HG03521 (cell line): ENCODE measurements around the gene PDGFC.
"Not testable (repeated sequence)": the region's sequence is repeated elsewhere in the genome, so short reads cannot be mapped to it uniquely, and the experiment has no call there.

Experiments
- ATAC-seq: cut with Tn5 transposase; IDR thresholded peaks from one replicate; pipeline ENCODE4 v1.9.1; 2021; ENCODE audit warnings: mild to moderate bottlenecking, moderate library complexity; ENCODE audit not compliant: unreplicated experiment

The PDGFC gene

GRCh38 chr4:156952078-156952759, 19.4 kb downstream of the PDGFC start:
- no peak for ATAC-seq

GRCh38 chr4:156950948-156951347, 20.7 kb downstream of the PDGFC start:
- no peak for ATAC-seq

- no peak for ATAC-seq
Observed at GRCh38 chr4:156950090-156950489, 21.5 kb downstream of the PDGFC start.

GRCh38 chr4:156949373-156949814, 22.2 kb downstream of the PDGFC start:
- no peak for ATAC-seq

- no peak for ATAC-seq
Observed at GRCh38 chr4:156948738-156949137, 22.9 kb downstream of the PDGFC start.

- no peak for ATAC-seq
Observed at GRCh38 chr4:156948133-156948532, 23.5 kb downstream of the PDGFC start.

GRCh38 chr4:156946516-156947424, 24.8 kb downstream of the PDGFC start:
- no peak for ATAC-seq

GRCh38 chr4:156945532-156945931, 26.1 kb downstream of the PDGFC start:
- no peak for ATAC-seq

- ATAC-seq: no peak
Observed at GRCh38 chr4:156942991-156943390, 28.6 kb downstream of the PDGFC start.

- no peak for ATAC-seq
Observed at GRCh38 chr4:156941940-156942548, 29.6 kb downstream of the PDGFC start.

- ATAC-seq: no peak
Observed at GRCh38 chr4:156939801-156940200, 31.8 kb downstream of the PDGFC start.

- no peak for ATAC-seq
Observed at GRCh38 chr4:156939139-156939538, 32.5 kb downstream of the PDGFC start.

GRCh38 chr4:156934259-156934635, 37.4 kb downstream of the PDGFC start:
- ATAC-seq: no peak

GRCh38 chr4:156933633-156934258, 37.9 kb downstream of the PDGFC start:
- ATAC-seq: no peak

GRCh38 chr4:156932360-156932759, 39.2 kb downstream of the PDGFC start:
- ATAC-seq: not testable (repeated sequence)

GRCh38 chr4:156931267-156931666, 40.3 kb downstream of the PDGFC start:
- no peak for ATAC-seq

- no peak for ATAC-seq
Observed at GRCh38 chr4:156929386-156930105, 42.1 kb downstream of the PDGFC start.

- ATAC-seq: no peak
Observed at GRCh38 chr4:156924774-156925315, 46.8 kb downstream of the PDGFC start.

GRCh38 chr4:156923525-156923924, 48.1 kb downstream of the PDGFC start:
- no peak for ATAC-seq

GRCh38 chr4:156915221-156915620, 56.4 kb downstream of the PDGFC start:
- no peak for ATAC-seq
